ENCODE measurements around the gene KCNQ5.

KCNQ5 gene

DNA sequence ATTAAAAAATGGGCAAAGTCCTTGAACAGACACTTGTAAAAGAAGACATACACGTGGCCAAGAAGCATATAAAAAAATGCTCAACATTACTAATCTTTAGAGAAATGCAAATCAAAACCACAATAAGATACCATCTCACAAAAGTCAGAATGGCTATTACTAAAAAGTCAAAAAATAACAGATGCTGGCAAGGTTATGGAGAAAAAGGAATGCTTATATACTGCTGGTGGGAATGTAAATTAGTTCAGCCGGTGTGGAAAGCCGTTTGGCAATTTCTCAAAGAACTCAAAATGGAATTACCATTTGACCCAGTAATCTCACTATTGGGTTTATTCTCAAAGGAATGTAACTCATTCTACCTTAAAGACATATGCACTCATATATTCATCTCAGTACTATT is 436.9 kb downstream of the KCNQ5 start:
- DNase-seq (ENCODE audit: low read depth) = no peak

DNA sequence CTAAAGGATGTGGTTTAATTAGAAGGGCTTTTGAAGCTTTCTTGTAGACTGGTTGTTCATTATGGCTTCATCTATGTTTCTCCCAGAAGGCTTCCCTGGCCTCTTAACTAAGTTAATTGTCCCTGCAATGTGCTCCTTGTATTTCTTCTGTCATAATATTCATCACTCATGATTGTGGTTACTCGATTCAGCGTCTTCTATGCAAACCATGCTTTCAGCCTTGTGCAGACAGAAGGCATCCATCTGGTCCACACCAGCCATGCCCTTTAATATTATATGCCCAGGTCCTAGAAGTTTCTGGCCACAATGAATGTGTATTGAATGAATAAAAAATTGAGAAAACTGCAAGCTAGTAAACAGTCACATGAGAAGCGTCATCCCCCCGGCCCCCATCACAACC is 440.3 kb downstream of the KCNQ5 start:
- no peak for DNase-seq (ENCODE audit: low read depth)

DNA sequence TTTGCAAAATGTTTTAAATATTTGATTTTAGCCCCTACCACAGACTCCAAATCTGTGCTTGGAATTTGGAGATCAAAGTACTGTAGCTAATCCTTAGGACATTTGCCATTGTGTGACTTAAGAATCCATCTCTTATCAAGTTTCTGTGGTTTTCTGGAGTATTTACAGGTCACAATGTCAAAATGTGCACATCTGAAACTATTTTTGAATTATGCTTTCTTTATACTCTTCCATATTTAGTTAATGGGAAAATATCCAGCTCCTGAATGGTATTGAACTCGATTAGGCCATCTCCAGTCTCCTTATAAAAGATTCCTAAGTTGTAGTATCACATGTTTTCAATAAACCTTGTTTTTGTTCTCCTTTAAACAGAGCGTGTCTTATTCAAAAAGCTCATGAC is 441.0 kb downstream of the KCNQ5 start:
- no peak for DNase-seq (ENCODE audit: low read depth)

DNA sequence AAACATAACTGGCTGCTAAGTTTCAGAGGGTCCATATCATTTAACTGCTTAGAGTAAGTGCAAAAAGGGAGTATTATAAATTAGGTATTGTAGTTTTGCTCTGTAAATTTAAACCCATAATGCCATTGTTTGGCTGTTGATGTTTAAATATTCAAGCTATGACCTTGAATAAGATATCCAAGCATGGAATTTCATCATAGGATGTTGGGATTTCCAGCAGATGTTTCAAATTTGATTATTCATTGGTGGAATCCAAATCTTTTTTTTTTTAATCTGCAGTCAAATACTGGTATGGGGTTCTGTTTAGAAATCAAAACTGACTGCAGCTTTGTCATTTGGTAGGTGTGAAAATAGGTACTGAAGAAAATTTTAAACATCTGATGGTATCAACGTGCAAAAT is 442.4 kb downstream of the KCNQ5 start:
- DNase-seq (ENCODE audit: low read depth) = no peak

DNA sequence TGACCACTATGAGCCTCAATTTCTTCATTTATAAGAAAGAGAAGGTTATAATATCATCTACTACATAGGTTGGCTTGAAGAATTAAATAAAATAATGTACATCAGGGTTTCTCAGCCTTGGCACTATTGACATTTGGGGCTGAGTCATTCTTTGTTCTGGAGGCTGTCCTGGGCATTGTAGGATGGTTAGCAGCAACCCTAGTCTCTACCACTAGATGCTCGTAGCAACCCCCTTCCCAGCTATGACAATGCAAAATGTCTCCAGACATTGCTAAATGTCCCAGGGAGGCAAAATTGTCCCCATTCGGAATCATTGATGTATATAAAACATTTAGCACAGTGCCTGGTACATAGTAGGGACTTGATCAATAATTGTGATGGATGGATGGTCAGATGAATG is 451.4 kb downstream of the KCNQ5 start:
- DNase-seq (ENCODE audit: low read depth) = no peak

DNA sequence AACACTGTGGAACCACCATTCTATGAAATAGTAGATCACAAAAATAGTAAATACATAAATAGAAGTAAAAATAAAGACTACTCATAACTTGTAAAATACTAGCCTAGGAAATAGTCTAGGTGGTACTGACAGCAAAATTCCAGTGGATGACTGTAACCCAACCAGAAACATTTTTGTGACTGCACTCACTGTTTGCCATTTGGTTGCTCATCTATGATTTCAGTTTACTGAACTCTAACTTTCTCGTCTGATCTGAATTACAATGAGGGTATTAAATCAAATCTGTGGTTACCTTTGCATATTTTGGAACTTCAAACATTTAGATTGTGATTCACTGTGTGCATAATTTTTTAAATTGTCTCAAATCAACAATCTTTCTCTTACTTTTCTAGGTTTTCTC is 452.3 kb downstream of the KCNQ5 start:
- peak; percentile 21 for DNase-seq (ENCODE audit: low read depth)

DNA sequence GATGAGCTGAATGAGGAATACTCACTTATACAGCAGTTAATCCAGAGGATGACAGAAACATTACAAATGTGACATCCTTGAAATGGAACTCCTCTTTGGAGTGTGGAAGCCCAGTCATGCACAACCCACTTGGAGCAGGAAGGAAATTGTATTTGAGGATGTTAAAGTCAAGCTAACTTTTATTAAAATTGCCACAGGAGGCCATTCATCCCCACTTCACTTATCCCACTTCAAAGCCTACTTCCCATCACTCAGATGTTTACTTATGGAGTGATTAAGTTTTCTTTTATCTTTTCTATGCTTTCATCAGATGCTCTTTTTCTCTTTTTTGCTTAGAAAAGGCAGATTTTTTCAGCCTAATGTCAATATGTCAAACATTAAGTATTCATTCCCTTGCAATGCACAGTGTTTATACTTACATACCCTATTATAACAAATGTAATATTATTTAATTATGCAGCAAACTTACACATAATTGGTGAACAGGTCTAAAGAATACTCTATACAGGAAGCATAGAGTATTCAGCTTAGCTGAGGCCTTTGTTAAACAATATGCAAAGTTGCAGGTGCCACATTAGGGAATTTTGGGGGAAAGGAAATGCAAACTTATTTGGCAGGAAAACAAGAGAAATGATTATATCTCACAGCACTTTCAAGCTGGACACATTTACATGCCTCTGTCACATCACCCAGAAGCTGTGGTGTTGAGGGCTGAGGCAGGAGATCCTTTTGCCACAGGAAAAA is 454.5 kb downstream of the KCNQ5 start:
- no peak for DNase-seq (ENCODE audit: low read depth)

DNA sequence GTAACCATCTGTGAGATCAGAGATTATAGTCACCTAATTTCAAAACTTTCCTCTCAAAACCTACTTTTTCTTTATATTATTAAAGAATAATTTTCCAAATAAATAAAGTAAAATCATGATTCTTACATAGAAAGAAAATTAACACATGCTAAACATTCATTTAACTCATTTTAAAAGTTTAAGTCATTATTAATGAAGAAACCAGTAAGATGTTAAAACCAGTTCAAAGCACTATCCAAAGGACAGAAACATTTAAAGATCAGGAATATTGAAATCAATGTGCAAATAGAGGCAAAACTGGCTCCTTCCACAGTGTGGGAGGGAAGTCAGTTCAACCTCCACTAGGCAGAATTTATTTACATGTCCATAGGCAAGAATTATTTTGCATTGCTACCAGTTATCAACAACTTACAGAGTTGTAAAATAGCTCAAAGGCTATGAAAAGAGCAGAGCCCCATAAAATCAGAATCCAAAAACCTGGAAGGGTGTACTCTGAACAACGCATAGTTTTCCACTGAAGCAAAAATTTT is 456.5 kb downstream of the KCNQ5 start:
- no peak for DNase-seq (ENCODE audit: low read depth)

DNA sequence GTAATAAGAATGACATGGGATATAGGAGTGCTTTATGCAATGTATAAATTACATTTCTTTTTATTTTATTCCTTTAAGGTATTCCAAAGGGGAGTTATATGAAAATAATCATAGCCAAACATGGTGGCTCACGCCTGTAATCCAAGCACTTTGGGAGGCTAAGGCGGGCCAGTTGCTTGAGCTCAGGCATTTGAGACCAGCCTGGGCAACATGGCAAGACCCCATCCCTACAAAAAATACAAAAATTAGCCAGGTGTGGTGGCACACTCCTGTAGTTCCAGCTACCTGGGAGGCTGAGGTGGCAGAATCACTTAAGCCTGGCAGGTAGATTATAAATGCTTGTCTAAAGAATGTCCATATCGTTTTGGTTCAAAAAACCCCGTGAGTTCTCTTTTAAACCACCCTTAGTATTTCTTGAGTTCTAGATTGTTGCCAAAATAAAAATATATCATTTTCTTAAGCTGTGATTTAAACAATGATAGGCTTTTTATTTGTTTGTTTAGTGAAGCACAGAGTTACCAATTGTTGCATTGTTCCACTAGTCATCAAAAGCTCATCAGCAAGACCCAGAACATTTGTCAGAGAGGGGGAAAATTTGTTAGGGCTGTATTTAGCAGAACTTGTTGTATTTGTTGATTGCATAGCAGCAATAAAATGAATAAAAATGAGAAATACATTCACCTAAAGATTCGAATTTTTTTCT is 457.2 kb downstream of the KCNQ5 start:
- DNase-seq (ENCODE audit: low read depth) = no peak

DNA sequence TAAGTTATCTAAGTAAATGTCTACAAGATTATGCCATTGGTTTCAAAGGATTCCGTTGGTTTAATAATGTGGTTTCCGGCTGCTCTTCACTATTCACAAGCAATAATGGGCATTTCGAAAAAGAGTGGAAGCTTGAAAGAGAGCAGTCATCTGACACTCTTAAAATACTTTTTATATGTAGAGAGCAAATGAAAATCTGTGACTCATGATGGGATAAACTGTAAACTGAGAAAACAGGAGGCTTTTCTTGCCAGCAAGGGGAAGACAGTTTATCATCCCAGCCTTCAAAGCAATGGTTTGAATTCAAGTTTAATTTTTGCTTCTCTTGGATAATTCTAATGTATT is 457.7 kb downstream of the KCNQ5 start:
- DNase-seq (ENCODE audit: low read depth) = no peak

DNA sequence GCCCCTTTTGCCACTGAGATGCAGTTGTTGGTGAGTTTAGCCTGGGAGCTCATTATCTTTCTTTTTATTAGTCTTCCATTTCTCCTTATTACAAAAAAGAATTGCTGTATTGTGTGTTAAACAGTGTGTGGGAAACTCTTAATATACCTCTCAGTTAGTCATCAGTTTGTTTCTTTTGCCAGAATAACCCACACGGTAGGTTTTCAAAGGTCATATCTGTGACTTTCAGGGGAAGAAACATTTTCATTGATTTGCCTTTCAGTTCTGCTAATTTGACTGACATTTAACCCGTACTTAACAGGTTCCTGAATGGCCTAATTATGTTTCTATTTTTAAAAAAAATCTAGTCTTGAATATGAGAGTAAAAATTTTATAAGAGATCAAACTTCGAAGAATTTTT is 458.1 kb downstream of the KCNQ5 start:
- DNase-seq (ENCODE audit: low read depth) = no peak

DNA sequence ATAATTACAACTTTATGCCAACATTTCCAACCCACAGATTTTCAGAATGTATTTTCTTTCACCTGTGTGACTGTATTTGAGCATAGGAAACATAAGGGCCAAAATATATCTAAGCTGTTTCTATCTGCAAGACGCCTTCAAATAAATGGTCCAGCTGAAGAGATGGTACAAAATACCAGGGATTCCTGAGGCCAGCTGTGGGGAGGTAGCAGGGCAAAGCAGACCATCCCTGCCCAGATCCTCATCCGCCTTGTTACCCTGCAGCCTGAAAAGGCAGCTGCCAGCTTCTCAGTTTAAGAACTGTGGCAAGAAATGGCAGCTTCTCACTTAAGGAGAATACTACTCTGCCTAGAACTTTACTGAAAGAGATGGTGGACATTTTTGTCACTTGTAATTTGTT is 460.1 kb downstream of the KCNQ5 start:
- DNase-seq (ENCODE audit: low read depth) = no peak

DNA sequence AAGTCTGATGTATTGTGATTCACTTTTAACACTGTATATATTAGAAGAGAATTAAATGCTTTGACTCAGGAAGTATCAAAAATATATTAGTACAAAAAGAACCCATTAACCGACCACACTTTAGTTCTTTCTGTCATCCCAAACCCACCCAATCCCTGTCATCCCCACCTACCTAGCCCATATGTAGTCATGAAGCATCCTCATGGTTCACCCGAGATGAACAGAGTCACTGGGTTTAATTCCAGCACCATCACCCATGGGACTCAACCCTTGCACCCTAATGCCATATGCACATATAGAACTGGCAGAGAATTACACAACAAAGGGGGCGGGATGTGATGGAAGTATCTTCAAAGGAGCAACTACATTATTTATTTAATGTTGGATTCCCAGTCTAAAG is 462.0 kb downstream of the KCNQ5 start:
- no peak for DNase-seq (ENCODE audit: low read depth)

DNA sequence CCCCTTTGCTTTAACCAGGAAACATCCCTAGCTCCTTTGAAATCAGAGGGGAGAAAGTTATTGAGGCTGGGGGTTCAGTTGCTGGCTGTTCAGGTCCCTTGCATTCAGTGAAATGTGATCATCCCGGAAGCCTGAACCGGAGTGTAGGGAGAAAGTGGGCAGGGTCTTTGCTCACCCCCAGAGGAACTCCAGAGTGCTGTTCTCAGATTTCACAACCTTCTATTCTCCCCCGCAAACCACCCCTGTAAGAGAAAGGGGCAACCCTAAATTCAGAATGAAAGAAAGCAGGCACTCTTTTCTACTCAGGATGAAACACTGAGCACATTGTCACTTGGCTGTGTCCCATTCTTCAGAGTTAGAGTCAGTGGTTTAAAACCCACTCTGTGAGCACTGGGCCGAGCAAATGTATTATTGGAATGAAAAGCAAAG is 463.6 kb downstream of the KCNQ5 start:
- no peak for DNase-seq (ENCODE audit: low read depth)

DNA sequence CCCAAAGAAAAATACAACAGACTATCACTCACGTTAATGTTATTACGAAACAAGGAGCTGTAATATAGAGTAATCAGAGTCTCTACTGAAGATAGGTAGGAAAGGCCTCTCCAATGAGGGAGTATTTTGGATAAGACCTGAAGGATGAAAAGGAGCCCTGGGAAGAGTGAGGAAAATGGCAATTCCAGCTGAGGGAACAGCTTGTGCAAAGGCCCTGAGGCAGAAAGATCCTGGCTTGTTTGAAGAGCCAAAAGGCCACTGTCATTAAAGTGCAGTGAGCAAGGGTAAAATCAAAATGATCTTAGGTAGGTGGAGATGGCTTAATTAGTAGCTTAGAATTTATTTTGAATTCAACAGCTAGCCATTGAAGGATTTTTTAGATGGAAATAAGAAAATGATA is 464.9 kb downstream of the KCNQ5 start:
- no peak for DNase-seq (ENCODE audit: low read depth)

DNA sequence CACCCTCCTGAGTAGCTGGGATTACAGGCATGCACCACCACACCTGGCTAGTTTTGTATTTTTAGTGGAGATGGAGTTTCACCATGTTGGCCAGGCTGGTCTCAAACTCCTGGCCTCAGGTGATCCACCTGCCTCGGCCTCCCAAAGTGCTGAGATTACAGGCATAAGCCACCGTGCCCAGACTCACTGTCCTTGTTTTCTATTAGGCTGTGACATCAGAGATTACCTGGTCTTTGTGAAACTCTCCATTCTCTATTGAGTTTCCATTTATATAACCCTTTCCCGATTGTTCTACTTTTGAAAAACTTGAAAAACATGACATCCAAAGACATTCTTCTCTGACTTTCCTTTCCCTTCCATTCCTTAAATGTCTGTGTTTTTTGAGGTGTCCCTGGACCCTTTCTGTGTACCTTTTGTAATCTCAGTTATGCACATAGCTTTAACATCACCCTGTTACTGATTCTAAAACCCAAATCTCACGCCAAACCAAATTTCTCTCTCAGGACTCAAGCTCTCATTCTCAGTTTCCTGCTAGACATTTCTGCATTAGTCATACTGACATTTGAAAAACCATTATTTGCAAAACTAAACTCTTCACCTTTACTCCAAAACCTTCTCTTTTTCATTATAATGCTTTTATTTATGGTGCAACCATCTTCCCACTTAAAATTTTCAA is 466.4 kb downstream of the KCNQ5 start:
- DNase-seq (ENCODE audit: low read depth) = no peak

DNA sequence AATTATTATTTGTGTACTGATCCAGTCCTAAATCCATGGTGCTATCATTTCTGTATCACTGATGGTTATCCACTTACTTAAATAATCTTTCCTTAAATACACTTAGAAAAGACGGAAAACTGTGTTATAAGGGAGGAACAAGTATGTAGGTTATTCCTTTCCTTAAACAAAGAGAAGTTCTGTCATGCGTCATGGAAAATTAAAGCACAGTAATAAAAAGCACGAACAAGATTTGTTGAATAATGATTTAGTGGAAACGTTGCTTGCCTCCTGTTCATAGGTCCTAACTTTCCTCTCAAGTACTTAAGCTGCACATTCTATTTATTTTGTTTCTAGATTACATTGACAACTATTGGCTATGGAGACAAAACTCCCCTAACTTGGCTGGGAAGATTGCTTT is 483.1 kb downstream of the KCNQ5 start:
- no peak for DNase-seq (ENCODE audit: low read depth)

DNA sequence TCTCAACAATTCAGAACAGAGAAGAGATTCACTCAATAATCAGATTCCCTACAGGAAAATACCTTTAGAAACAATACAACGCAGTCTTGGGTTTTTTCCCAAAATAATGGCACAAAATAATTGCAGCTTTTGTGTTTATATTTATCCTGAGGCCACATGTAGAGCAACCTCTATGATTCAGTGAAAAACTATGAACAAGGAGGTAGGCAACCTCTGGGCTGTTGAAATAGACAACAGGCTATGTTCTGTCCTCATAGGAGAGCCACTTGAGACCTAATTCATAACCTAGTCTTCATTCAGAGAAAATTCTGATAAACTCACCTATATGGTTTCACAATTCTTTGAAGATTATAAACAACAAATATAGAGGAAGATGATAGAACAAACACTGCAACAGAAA is 485.2 kb downstream of the KCNQ5 start:
- no peak for DNase-seq (ENCODE audit: low read depth)

DNA sequence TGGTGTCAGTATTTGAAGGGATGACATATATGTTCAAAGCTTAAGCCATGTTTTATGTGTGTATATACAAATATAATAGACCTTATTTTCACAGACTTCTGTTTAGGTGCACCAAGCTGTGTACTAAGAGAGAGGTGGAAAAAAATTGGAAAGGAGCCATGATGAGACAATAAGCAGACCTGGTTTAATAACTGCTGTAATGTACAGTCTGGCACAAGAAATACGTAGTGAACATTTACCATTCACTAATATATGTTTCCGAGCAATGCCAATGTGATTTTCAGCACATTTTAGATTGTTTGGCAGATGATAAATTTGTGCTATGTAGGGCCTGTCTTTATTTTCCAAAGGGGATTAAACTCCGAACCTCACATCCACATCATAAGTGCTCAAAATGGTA is 487.1 kb downstream of the KCNQ5 start:
- no peak for DNase-seq (ENCODE audit: low read depth)

DNA sequence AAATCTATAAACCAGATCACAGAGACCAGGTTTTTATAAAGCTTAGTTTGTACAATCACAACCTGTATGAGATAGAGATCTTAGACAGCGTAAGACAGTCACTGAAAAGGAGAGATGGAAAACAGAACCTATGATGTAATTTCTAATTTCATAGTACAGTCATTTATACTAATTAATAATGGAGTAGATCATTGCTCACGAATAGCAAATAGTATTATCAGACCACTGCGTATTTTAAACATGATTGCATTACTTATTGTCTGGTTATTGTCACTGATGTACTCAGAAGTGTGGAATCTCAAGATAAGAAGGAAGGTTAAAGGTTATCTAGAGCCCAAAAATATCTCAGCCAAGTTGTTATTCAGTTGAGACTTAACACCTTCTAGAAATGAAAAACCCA is 487.8 kb downstream of the KCNQ5 start:
- DNase-seq (ENCODE audit: low read depth) = no peak

DNA sequence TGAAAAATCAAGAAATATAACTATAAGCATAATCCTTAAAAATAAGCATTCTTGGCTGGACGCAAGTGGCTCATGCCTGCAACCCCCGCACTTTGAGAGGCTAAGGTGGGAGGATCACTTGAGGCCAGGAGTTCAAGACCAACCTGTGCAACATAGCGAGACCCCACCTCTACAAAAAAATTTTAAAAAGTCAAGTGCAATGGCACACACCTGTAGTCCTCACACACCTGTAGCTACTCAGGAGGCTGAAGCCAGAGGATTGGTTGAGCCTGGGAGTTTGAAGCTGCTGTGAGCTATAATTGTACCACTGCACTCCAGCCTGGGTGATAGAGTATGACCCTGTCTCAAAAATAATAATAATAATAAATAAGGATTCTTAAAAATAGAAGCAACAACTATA is 494.5 kb downstream of the KCNQ5 start:
- DNase-seq (ENCODE audit: low read depth) = no peak

DNA sequence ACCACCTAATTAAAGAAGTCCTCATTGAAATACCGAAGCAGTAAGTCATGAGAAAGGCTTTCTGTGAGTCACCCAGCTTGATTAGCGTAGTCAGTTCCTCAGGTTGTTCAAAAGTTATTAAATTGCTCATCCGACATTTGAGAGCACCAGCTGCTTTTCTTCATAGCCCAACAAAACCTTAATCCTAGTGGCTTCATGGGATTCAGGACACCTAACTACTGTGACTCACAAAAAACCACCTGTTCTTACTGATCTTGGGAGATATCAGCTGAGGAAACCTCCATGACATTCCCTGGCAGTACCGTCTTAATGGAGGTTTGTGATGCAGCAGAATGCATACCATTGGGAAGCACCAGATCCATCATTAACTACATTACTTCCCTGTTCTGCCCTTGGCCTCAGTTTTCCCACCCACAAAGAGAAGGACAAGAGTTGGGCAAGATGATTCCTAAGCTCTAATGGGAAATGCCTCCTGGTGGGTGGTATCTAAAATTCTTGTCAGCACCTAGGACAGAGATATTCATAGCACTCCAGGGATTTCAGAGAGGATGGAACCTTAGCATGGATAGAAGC is 499.6 kb downstream of the KCNQ5 start:
- peak; percentile 2 for DNase-seq (ENCODE audit: low read depth)
